Stimulated activated naive CD8-positive, alpha-beta T cell treated with anti-CD3 and anti-CD28 coated beads, Interleukin-15, Interleukin-2, amounts not matched to agents 100 ng/mL and 50 ng/mL, for 24 hours (primary cell): ENCODE data around the gene OSBPL2.

Source experiments
- H3K27ac Mint-ChIP-seq: one replicate; pipeline ENCODE4 v1.8.0; 2021; ENCODE audit warnings: mild to moderate bottlenecking, mixed read lengths
- H3K27me3 Mint-ChIP-seq: one replicate; pipeline ENCODE4 v1.8.0; 2021; ENCODE audit warnings: mixed read lengths
- H3K36me3 Mint-ChIP-seq: one replicate; pipeline ENCODE4 v1.8.0; 2021; ENCODE audit warnings: low read depth, mixed read lengths
- H3K4me1 Mint-ChIP-seq: one replicate; pipeline ENCODE4 v1.8.0; 2021; ENCODE audit warnings: low read depth, mixed read lengths
- H3K4me3 Mint-ChIP-seq: one replicate; pipeline ENCODE4 v1.8.0; 2021; ENCODE audit warnings: mild to moderate bottlenecking, mixed read lengths
- H3K9me3 Mint-ChIP-seq: one replicate; pipeline ENCODE4 v1.8.0; 2021; ENCODE audit warnings: mixed read lengths

The OSBPL2 gene

DNA sequence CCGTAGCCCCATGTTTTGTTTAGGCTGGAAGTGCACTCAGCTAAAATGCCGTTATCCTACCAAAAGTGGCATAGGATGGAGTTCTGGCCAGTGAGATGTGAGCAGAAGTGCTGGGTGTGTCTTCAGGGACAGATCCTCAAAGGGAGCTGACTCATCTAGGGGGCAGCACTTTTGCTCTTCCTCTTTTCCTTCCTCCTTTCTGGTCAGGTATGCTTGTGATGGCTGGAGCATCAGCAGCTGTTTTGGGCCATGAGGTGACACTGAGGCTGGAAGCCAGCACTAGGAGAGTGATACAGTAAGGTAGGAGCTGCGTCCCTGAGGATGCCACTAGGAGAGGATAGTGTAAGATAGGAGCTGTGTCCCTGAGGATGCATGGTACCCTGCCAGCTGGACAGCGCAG is 4.6 kb upstream of the OSBPL2 start:
- Mint-ChIP-seq H3K4me3 (no peak overlapping the region), H3K27me3 (no peaks in the 10 kb centered on the region), H3K27ac (no peak overlapping the region), H3K9me3 (no peaks in the 10 kb centered on the region), H3K36me3 (no peaks in the 10 kb centered on the region), H3K4me1 (peaks cover 6% of the 10 kb centered on the region)

DNA sequence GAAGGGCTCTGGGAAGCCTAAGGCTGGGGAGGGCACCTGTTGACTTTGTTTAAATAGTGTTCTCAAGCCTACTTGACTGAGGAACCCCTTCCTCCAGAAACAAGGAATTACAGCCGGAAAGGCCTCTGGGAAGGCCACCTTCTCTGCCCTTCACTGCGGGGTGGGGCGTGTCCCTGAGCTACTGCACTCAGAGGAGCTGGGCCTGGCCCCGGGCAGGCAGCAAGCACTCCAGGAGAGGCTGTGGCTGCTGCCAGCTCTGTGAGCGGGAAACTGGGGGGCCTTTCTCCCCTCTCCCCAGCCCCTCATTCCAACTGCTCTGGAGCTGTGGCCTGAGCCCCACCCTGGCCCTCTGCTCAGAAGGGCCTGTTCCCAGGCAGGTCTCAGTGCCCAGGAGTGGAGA is 4.0 kb upstream of the OSBPL2 start:
- H3K27me3 Mint-ChIP-seq = no peaks in the 10 kb centered on the region
- H3K4me3 Mint-ChIP-seq = no peak overlapping the region
- H3K36me3 Mint-ChIP-seq = no peaks in the 10 kb centered on the region
- H3K4me1 Mint-ChIP-seq = peaks cover 6% of the 10 kb centered on the region
- H3K9me3 Mint-ChIP-seq = no peaks in the 10 kb centered on the region
- H3K27ac Mint-ChIP-seq = no peak overlapping the region

DNA sequence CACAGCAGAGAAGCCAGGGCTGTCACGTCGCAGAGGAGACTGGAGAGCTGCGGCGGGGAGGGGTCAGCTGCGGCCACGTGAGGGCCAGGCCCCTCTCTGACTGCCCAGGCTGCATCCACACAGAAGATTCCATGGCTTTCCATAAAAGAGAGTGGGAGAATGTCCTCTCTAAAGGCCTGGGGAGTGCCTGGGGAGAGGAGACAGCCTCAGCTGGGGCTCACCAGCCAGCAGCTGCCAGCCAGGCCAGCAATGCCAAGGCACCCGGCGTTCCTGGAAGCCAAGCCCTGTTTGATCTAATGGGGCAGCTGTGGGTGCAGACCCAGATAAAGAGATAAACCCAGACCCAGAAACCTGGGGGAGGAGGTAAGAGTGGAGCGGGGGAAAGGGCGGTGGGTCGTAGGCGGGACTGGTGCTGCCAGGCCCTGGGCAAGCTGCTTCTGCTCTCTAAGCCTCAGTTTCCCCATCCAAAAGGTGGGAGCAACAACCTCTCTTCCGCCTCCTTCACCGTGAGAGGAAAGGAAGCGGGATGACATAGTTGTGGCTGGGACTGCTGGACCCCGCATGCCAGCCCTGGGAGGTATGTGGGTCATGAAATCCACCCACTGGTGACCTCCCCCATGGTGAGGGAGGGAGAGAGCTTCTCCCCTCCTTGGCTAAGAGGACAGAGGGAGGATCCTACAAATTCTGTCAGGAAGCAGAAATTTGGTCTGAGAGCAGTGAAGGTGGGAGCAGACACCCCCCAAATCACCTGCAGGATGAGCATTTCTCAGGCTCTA is 3.1 kb upstream of the OSBPL2 start:
- Mint-ChIP-seq H3K9me3 (no peaks in the 10 kb centered on the region), H3K27ac (no peak overlapping the region), H3K36me3 (no peaks in the 10 kb centered on the region), H3K4me3 (no peak overlapping the region), H3K4me1 (peaks cover 13% of the 10 kb centered on the region), H3K27me3 (no peaks in the 10 kb centered on the region)

DNA sequence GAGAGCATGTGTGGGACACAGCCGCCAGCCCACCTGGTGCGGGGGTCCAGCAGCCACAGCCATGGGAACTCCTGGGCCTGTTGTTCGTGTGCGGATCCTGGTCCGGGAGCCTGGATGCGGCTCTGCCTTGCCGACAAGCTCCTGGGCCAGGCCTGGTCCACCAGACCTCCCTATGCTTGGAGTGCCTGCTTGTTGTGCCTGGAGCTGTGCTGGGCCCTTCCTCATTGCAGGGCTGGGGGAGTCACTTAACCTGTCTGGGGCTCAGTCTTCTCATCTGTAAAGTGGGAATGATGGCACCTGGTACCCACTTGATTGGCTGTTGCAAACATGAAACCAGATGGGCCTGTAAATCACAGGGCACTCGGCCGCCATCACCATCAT is 2.6 kb upstream of the OSBPL2 start:
- Mint-ChIP-seq H3K27me3 (no peaks in the 10 kb centered on the region), H3K4me3 (no peak overlapping the region), H3K9me3 (no peaks in the 10 kb centered on the region), H3K4me1 (peaks cover 19% of the 10 kb centered on the region), H3K36me3 (no peaks in the 10 kb centered on the region), H3K27ac (no peak overlapping the region)

DNA sequence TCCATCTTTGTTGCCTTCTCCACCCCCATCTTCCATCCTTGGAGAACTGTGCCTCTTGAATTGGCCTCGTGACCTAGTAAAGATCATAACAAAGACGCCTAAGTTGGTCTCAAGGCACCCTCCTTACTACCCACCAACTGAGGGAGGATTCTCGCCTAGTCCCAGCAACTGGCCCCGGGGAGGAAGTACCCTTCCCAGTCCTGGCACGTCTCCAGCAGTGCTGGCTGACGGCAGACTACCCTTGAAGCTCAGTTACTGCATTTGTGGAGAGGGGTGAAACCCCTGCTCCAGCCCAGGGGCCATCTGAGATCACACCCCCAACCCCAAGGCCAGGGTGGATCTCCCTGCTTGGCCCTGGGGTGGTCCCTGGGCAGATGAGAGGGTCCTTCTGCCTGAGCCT is 2.1 kb upstream of the OSBPL2 start:
- no peak overlapping the region for H3K4me3 Mint-ChIP-seq
- no peak overlapping the region for H3K27ac Mint-ChIP-seq
- H3K9me3 Mint-ChIP-seq = no peaks in the 10 kb centered on the region
- no peaks in the 10 kb centered on the region for H3K27me3 Mint-ChIP-seq
- H3K36me3 Mint-ChIP-seq = peaks cover under 1% of the 10 kb centered on the region
- H3K4me1 Mint-ChIP-seq = peaks cover 21% of the 10 kb centered on the region

DNA sequence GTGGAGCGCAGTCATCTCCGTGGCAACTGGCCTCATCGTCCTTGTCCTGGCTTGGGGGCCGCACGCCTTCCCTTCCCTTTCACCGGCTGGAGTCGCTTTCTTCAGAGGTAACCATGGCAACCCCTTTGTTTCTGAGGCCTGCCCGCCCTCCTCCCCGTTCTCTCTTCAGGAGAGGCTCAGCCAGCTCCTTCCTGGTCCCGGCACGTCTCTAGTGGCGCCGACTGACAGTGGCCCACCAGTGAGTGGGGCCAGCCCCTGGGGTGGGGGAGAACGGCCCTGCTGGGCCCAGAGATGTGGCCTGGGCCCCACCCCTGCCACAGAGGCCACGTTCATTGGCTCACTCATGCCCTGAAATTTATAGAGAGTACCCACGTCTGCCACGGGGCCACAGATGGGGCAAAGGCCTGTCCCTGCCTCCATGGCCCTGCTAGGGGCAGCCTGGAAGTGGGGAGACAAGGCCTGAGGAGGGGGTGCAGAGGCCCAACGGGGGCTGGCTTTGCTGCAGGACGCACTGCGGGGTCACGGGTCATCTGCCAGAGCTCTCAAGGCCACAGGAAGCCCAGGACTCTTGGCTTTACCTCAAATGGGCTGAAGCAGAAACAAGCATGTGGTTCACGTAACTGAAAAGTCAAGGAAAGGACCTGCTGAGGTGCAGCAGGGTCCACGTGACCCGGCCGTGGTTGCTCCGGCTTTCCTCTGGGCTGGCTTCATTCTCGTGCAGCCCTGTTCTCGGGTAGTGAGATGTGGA is 1.4 kb upstream of the OSBPL2 start:
- Mint-ChIP-seq H3K27ac (no peak overlapping the region), H3K36me3 (peaks cover 4% of the 10 kb centered on the region), H3K9me3 (no peaks in the 10 kb centered on the region), H3K27me3 (no peaks in the 10 kb centered on the region), H3K4me3 (no peak overlapping the region), H3K4me1 (peaks cover 21% of the 10 kb centered on the region)

DNA sequence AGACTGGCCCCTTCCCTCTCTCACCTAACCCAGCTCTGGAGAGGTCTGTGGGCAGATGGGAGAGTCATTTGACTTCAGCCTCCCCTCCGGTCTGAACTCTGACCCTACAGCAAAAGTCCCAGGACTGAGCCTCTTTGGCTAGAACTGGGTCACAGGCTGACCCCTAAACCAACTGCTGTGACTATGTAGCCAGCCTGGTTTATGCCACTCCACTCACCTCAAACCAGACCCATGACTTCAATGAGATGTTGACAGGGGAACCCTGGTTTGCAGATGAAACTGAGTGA is 864 bp upstream of the OSBPL2 start:
- no peaks in the 10 kb centered on the region for H3K27me3 Mint-ChIP-seq
- peak overlapping the region; percentile 76 for H3K4me3 Mint-ChIP-seq
- peak overlapping the region; percentile 81 for H3K27ac Mint-ChIP-seq

DNA sequence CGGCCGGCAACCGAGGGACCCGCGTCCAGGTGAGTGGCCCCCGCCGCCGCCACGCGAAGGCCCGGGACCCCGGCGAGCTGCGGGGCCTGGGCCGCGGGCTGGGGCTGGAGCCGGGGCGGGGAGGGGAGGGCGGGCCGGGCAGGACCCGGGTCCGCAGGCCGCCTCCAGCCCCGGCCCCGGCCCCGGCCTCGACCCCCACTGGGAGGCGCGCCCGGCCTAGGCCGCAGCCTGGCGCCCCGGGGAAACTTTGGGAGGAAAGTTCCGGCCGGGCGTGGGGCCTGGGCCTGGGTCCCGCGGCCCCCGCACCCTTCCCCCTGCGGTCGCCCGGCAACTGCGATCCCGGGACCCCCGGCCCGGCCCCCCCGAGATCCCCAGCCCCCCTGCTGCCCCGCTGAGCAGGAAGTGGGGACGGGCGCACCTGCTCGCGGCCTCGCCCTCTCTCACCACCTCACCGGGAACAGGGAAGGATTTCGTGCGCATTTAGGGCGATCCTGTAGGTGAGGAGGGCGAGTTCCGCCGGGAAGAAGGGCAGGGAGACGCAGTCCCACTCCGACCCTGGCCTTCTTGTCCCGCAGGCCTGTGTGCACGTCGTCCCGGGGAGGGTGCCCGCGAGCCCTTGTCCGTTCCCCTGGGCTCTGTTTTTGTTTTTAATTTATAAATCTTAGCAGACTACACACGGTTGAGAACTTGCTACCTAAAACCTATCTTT is 402 bp downstream of the OSBPL2 start:
- H3K9me3 Mint-ChIP-seq = no peaks in the 10 kb centered on the region
- H3K4me3 Mint-ChIP-seq = peak overlapping the region; percentile 85
- H3K36me3 Mint-ChIP-seq = peaks cover 4% of the 10 kb centered on the region
- H3K27me3 Mint-ChIP-seq = no peaks in the 10 kb centered on the region
- peak overlapping the region; percentile 70 for H3K27ac Mint-ChIP-seq
- peaks cover 29% of the 10 kb centered on the region for H3K4me1 Mint-ChIP-seq

More for the DNA sequence above, 864 bp upstream of the OSBPL2 start:
- Mint-ChIP-seq H3K9me3 (no peaks in the 10 kb centered on the region), H3K4me1 (peaks cover 22% of the 10 kb centered on the region), H3K36me3 (peaks cover 4% of the 10 kb centered on the region)

DNA sequence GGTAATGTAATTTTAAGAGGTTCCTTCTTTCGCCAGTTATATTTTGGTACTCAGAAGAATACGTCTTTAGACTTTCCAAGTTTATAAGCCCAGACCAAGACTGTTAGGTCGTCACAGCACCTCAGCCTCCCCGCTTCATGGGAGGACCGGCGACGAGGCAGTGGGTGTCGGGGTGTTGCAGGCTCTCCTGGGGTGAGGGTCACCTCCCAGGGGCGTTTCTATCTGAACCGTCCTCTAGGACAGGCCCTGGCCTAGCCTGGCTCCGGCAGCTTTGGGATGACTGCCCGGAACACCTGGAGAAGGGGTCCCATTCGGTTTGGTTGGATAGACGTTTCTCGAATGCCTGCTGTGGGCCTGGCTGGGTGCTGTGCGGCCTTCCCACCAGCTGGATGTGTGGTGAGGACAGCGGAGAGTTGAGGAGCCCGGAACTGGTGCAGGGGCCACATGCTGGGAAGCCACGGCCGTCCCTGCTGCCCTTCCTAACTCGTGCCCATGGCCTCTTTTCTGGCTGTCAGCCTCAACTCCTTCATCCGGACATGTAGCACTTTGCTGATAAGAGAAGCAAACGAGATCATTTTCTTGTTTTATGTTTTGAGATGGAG is 1.1 kb downstream of the OSBPL2 start:
- H3K9me3 Mint-ChIP-seq = no peaks in the 10 kb centered on the region
- peaks cover 4% of the 10 kb centered on the region for H3K36me3 Mint-ChIP-seq
- peak overlapping the region; percentile 85 for H3K4me3 Mint-ChIP-seq
- H3K4me1 Mint-ChIP-seq = peaks cover 32% of the 10 kb centered on the region
- H3K27ac Mint-ChIP-seq = peak overlapping the region; percentile 70
- H3K27me3 Mint-ChIP-seq = no peaks in the 10 kb centered on the region

DNA sequence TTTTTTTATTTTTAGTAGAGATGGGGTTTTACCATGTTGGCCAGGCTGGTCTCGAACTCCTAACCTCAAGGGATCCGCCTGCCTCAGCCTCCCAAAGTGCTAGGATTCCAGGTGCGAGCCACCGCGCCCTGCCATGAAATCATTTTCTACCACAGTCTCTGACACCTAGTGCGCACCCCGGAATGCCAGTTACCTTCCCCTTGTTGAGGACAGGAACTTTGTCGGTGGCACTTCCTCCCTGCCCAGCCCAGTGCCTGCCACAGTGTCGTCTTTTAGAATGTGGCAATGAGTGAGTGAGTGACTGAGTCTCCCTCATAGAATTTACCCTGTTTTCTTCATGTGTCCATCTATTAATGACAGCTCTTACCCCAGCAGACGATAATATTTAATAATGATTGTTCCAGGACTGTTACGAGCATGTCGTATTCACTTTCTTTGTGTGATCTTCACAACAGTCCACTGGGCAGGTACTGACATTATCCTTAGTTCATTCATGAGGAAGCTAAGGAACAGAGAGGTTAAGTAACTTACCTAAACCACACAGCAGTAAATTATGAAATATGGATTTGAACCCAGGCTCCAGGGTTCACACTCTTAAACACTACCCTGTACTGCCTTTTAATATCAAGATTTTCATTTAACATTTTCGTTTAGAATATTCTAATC is 1.8 kb downstream of the OSBPL2 start:
- Mint-ChIP-seq H3K4me1 (peaks cover 34% of the 10 kb centered on the region), H3K27me3 (no peaks in the 10 kb centered on the region), H3K36me3 (peaks cover 4% of the 10 kb centered on the region), H3K9me3 (no peaks in the 10 kb centered on the region), H3K27ac (peak overlapping the region; percentile 49), H3K4me3 (peak overlapping the region; percentile 85)

DNA sequence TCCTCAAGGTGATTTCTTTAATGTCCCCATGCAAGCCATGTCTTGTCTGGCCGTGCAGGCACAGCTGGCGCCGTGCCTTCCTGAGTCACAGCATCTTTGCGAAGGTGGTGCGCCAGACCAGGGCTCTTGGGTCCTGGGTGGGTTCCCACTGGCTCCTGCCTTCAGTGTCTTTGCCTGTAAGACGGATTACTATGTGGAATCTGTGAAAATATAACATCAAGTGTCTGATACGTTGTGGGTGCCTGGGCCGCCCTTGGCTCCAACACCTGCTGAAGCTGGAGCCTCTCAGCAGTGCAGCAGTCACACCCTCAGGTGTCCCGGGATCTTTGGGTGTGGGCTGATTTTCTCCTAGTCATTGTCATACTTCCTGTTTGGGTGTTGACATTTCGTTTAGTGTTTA is 3.2 kb downstream of the OSBPL2 start:
- no peak overlapping the region for H3K4me3 Mint-ChIP-seq
- peaks cover 37% of the 10 kb centered on the region for H3K4me1 Mint-ChIP-seq
- H3K9me3 Mint-ChIP-seq = no peaks in the 10 kb centered on the region
- H3K27me3 Mint-ChIP-seq = no peaks in the 10 kb centered on the region
- peaks cover 4% of the 10 kb centered on the region for H3K36me3 Mint-ChIP-seq
- peak overlapping the region; percentile 13 for H3K27ac Mint-ChIP-seq

DNA sequence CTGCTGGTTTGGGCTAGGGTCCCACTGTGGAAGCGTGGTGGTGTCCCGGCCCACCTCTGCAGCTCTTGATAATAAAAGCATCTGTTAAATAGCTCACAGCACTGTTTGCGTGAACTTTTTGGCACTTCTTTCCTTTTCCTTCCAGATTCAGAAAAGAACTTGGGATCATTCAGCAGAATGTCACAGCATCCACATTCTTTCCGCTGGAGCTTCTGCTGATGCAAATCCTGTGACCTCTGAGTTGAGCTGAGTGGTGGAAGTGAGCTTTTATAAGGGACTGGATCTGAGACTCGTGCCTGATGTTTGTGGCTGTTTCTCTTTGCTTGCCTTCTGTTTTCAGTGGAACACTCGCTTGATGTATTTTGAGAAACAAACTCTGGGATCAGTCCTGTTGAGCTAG is 3.9 kb downstream of the OSBPL2 start:
- Mint-ChIP-seq H3K4me3 (no peak overlapping the region), H3K4me1 (peaks cover 37% of the 10 kb centered on the region), H3K27me3 (no peaks in the 10 kb centered on the region), H3K27ac (no peak overlapping the region), H3K36me3 (peaks cover 4% of the 10 kb centered on the region), H3K9me3 (no peaks in the 10 kb centered on the region)

DNA sequence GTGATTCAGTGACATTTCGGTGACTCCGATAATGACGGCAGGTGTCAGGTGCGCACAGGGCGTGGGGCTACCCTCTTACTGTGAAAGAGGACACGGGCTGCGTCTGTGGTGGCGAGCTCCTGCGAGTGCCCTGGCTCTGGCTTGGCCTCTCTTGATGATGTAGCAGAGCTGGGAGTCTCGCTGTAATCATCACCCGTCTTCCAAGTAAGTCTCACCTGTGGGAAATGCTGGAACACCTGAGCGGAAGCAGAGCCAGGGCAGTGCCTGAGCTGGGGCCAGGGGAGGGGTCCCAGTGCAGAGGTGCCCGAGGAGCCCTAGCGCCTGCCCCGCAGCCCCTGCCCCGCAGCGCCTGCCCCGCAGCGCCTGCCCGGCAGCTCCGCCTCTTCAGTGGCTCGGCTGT is 4.8 kb downstream of the OSBPL2 start:
- Mint-ChIP-seq H3K4me3 (no peak overlapping the region), H3K4me1 (peaks cover 30% of the 10 kb centered on the region), H3K27me3 (no peaks in the 10 kb centered on the region)

DNA sequence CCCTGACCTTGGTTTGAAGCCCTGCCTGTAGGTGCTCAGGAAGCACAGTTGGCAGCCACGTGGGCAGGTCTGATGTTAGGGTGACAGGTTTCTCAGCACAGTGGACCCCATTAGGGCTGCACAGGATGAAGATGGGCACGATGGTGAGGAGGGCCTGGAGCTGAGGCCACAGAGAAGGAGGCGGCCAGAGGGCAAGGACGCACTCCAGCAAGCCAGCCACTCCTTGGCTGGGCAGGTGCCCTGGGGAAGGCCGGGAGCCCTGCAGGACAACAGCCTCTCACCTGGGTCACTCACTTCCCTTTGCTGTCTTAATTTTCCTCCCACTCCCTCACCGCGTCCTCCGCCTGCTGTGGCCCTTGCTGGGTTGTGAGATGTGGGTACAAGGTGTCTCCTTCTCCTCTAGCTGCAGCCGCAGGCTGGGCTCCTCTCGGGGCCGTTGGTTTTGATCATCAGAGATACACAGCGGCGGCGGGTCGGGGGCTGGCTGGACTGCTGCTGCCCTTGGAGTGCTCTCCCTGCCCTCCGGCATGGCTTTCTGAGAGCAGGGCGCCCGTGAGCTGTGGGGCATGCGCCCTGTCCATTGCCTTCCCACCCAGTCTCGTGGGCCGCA is 5.7 kb downstream of the OSBPL2 start:
- Mint-ChIP-seq H3K27me3 (no peaks in the 10 kb centered on the region), H3K9me3 (no peaks in the 10 kb centered on the region), H3K36me3 (peaks cover 4% of the 10 kb centered on the region), H3K4me3 (no peak overlapping the region), H3K4me1 (peaks cover 30% of the 10 kb centered on the region), H3K27ac (no peak overlapping the region)

More for the DNA sequence above, 4.8 kb downstream of the OSBPL2 start:
- Mint-ChIP-seq H3K27ac (no peak overlapping the region), H3K36me3 (peaks cover 4% of the 10 kb centered on the region), H3K9me3 (no peaks in the 10 kb centered on the region)
